Brain microvascular endothelial cell (primary cell): Measurements from ENCODE around the gene MED6.

Experiments used
- DNase-seq: peaks from one replicate; pipeline ENCODE4 v3.0.0-alpha.2; 2020
- H3K27ac ChIP-seq: fragments of 250-450 bp; sonication (Bioruptor Pico); 2 replicates; pipeline ENCODE4 v1.5.1; 2020; ENCODE audit warnings: mild to moderate bottlenecking, moderate library complexity
- H3K27me3 ChIP-seq: fragments of 250-450 bp; sonication (Bioruptor Pico); replicated peaks from 2 replicates; pipeline ENCODE4 v1.5.1; 2020; ENCODE audit warnings: mild to moderate bottlenecking
- H3K36me3 ChIP-seq: fragments of 250-450 bp; sonication (Bioruptor Pico); replicated peaks from 2 replicates; pipeline ENCODE4 v1.5.1; 2020; ENCODE audit warnings: mild to moderate bottlenecking
- H3K4me3 ChIP-seq: 2 replicates; pipeline ENCODE4 v1.5.1; 2011; ENCODE audit warnings: low read depth, mild to moderate bottlenecking, control low read depth, low read length, moderate library complexity
- in situ Hi-C: cut with HindIII; loops from 2 replicates; pipeline ENCODE4 v1.10.0; 2017; ENCODE audit warnings: low sequenced_read_pairs, low pct_ligation_motif_present
- TF ChIP-seq, protein P1 (sequence below): IDR thresholded peaks from 2 replicates; pipeline ENCODE4 v1.5.1; 2011; ENCODE audit warnings: low read depth, mild to moderate bottlenecking, moderate library complexity, low read length, control low read depth, inconsistent platforms; ENCODE audit errors: missing control alignments

The MED6 gene

GRCh38 chr14:70635971-70636595 lies 35.6 kb upstream of the MED6 start:
- no peaks in the 10 kb centered on the region for H3K36me3 ChIP-seq

DNA sequence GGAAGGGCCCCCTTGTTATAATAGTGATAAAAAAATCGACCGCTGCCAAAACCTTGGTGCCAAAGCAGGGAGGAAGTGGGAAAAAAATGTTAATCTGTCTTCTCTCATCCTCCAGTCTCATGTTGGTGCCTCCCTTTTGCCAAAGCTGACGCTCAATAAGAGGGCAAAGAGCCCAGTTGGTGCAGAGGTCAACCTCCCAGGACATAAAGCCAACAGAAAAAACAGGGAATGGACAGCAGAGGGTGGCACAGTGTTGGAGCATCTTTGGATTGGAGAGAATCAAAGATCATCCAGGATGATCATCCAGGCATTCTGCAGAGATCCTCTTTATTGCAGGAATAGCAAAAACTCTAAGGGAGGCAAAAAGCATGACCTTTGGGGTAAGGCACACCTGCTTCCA lies 31.5 kb upstream of the MED6 start:
- Histone ChIP-seq H3K4me3 (no peak overlapping the region), H3K27me3 (no peaks in the 10 kb centered on the region), H3K27ac (no peak overlapping the region), H3K36me3 (no peaks in the 10 kb centered on the region)
- DNase-seq = no peak
- in situ Hi-C loops = no loop called here
- TF ChIP-seq, protein P1, sequence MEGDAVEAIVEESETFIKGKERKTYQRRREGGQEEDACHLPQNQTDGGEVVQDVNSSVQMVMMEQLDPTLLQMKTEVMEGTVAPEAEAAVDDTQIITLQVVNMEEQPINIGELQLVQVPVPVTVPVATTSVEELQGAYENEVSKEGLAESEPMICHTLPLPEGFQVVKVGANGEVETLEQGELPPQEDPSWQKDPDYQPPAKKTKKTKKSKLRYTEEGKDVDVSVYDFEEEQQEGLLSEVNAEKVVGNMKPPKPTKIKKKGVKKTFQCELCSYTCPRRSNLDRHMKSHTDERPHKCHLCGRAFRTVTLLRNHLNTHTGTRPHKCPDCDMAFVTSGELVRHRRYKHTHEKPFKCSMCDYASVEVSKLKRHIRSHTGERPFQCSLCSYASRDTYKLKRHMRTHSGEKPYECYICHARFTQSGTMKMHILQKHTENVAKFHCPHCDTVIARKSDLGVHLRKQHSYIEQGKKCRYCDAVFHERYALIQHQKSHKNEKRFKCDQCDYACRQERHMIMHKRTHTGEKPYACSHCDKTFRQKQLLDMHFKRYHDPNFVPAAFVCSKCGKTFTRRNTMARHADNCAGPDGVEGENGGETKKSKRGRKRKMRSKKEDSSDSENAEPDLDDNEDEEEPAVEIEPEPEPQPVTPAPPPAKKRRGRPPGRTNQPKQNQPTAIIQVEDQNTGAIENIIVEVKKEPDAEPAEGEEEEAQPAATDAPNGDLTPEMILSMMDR = no peak

More at GRCh38 chr14:70635971-70636595, 35.6 kb upstream of the MED6 start:
- H3K27me3 ChIP-seq = peaks cover 10% of the 10 kb centered on the region
- TF ChIP-seq, protein P1 = no peak
- H3K4me3 ChIP-seq = no peak overlapping the region
- in situ Hi-C loops = no loop called here
- H3K27ac ChIP-seq = no peak overlapping the region
- DNase-seq = no peak

GRCh38 chr14:70624972-70625371 lies 24.5 kb upstream of the MED6 start:
- no peaks in the 10 kb centered on the region for H3K27me3 ChIP-seq
- H3K27ac ChIP-seq = no peak overlapping the region
- TF ChIP-seq, protein P1 = no peak
- H3K36me3 ChIP-seq = no peaks in the 10 kb centered on the region
- DNase-seq = no peak
- in situ Hi-C loops = no loop called here
- H3K4me3 ChIP-seq = no peak overlapping the region

GRCh38 chr14:70622111-70622712 lies 21.8 kb upstream of the MED6 start:
- no peak overlapping the region for H3K27ac ChIP-seq
- TF ChIP-seq, protein P1 = peak; percentile 82
- in situ Hi-C loops = no loop called here
- H3K27me3 ChIP-seq = no peaks in the 10 kb centered on the region
- H3K36me3 ChIP-seq = no peaks in the 10 kb centered on the region
- DNase-seq = peak; percentile 29
- H3K4me3 ChIP-seq = no peak overlapping the region

DNA sequence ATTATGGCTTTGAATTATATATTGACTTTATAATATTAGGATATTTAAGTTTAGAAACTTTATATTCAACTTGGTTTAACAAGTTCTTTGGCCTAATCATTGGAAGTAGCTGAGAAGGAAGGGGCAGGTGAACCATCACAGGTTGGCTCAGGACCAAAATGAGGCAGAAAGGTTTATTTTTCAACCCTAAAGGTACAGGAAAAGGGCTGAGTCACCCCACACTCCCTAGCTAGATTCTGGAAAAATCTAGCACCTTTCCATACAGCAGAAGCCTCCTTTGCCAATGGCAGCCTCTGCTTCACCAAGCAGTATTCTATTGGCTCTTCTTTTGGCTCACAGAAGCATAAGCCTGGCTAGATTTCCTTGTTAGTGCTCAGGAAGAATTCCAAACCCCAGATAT lies 19.3 kb upstream of the MED6 start:
- no peak for DNase-seq

More for the DNA sequence above, 19.3 kb upstream of the MED6 start:
- in situ Hi-C loops = no loop called here
- Histone ChIP-seq H3K4me3 (no peak overlapping the region), H3K36me3 (no peaks in the 10 kb centered on the region), H3K27ac (no peak overlapping the region), H3K27me3 (no peaks in the 10 kb centered on the region)
- TF ChIP-seq, protein P1 = no peak
